SK-N-MC (cell line): ENCODE results near the gene KLF12.

ENCODE experiments used
- EZH2 ChIP-seq: fragments of 200-600 bp; sonication (generic); IDR thresholded peaks from one replicate; pipeline ENCODE4 v1.6.1; 2017; ENCODE audit warnings: antibody characterized with exemption
- POLR2AphosphoS5 ChIP-seq: IDR thresholded peaks from 2 replicates; pipeline ENCODE4 v1.6.1; 2012; ENCODE audit warnings: mild to moderate bottlenecking, low read depth, low read length, borderline replicate concordance

DNA sequence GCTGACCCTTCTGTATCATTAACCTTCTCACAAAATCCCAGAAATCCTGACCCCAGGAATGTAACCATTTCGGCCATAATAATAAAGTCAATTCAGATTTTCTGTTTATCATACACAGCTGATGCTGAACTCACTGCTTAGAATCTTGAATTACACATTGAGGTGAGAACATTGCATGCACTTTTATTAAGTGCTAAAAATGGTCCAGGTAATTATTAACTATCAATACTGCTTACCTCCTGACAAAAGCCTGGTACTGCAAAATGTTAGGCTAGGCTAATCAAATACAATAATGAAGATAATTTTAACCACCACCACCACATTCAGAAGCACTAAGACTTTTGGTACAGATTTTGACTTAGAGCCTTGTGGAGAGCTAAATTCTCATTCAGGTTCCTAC, 36.1 kb downstream of the KLF12 start:
- TF ChIP-seq POLR2AphosphoS5 (no peak), EZH2 (no peak)
